RPMI8226 (cell line): ENCODE measurements around the gene KIF26B.
A peak's percentile ranks its signal among the peaks of the same experiment; 100 is the strongest.

Source experiments
- DNase-seq: peaks from one replicate; pipeline ENCODE4 v3.0.0-alpha.2; 2015

Gene KIF26B

DNA sequence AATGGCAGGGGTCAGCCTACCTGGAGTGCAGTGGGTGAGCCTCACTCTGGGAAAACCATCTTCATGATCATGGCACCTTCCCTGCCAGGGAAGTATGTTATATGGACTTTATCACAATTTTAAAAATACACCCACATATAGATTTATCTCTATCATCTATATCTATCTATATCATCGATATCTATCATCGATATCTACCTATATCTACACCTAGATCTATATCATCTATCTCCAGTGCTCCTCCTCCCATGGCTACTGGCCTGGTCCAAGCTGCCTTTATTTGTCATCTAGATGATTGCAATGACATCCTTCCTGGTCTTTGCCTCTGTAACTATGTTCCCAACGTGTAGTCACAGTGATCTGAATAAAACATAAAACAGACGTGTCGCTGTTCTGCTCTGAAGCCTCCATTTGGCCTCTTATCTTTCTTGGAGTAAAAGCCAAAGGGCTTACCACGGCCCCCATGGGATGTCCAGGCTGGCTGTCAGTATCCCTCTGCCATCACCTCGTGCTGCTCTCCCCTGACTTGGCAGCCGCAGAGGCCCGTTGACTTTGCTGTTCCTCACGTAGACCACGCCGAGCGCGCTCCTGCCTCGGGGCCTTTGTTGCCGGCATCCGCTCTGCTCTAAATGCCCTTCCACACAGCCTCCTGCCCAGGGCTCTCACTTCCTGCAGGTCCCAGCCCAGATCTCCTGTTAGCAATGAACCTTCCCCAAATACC, 20.6 kb upstream of the KIF26B start:
- DNase-seq, result no peak

GRCh38 chr1:245142171-245142798, 12.5 kb upstream of the KIF26B start:
- DNase-seq, result no peak

GRCh38 chr1:245142976-245143375, 11.8 kb upstream of the KIF26B start:
- DNase-seq, result no peak

- no peak for DNase-seq
These were observed 10.9 kb upstream of the KIF26B start for GRCh38 chr1:245143849-245144248.

- DNase-seq, result no peak
These were observed 6.7 kb upstream of the KIF26B start for GRCh38 chr1:245148069-245148468.

- no peak for DNase-seq
These were observed 5.9 kb upstream of the KIF26B start for GRCh38 chr1:245148861-245149260.

DNA sequence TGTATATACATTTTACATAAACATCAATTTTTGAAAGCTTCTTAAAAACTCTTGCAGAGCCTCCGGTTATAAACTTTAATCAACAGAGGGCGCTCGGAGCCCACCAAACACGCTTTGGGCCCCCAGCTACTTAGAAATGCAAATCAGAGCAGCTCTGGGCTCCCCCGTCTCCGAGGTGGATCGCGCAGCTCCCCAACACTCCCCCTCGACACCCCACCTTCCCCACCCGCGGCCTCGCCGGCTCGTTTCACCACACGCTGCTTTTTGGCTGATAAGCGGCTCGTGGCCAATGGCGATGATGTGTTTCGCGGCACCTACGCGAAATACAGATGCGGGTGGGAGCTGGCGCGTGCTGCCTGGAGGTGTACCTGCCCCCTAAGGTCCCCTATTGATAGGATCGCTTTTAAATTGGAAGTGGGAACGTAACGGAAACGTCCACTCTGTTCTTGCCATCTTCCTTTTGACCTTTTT, 1.7 kb upstream of the KIF26B start:
- DNase-seq, result peak; percentile 76

DNA sequence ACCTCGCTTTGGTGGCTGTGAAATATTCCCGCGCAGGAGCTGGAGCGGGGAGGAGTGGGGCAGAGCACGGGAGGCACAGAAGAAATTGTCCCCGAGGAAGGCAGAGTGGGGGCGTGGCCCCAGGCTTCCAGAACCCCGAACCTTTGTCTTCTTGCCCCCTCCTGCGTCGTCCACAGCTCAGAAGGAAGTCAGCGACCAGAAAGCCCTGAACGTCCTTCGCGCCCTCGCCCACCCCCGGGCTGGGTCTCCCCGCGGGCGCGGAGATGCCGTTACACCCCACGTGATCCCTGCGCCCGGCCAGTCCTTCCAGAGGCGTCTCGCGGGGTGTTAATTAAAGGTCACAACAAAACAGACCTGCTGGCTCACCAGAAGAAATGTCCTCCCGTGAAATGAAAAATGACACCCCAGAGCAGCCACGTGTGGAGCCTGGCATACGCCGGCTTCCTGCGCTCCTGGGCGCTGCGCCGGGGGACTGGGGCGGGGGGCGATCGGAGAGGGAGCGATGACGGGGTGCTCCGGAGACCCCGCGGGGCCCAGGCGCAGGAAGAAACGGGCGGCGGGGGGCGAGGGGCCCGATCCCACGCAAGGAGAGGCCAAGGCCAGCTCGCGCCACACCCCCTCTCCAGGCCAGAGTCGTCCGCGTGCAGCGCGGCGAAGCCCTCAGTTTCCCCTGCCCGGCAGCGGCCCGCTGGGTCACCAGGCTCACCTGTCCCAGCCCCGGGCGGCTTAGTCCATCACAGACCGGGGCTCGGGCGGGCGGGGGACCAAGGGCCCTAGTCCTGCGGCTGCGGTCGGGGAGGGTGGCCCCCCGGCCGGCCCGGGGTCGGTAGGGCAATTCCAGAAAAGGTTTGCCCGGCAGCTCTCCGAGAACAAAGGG, 995 bp upstream of the KIF26B start:
- DNase-seq, result peak; percentile 21

GRCh38 chr1:245155272-245156040, 671 bp downstream of the KIF26B start:
- no peak for DNase-seq

GRCh38 chr1:245156041-245156735, 1.4 kb downstream of the KIF26B start:
- peak; percentile 93 for DNase-seq

DNA sequence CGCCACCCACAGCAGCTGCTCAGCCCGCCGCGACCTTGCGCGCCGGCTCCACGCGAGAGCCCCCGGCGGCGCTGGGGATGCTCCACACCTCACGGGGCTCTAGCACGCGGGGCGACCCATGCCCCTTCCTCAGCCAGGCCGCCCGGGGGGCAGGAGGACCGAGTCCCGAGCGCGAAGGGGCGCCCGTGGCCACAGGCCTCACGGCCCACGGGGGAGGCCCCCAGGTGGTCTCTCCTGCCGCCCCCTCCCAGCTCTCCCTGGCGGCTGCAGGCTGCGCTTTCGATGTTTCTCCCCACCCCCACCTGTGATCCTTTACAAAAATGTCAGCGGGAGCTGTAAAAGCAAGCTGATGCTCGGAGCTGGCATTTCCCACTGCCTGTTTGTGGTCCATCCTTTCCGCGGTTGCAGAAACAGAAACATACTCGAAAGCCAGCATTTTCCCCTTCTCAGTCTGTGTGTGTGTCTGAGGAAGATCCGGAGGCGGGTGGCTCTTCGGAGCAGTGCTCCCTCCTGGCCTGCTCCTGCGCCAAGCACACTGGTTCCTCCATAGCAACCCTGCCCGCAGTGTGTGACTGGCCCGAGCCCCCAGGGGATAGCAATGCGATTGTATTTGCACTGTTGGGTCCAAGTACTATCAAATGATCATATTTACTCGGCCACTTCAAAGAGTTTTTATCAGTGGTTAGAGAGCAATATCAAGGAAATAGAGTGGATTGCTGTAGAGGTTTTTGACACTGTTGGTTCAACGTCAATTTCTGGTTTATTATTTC, 2.1 kb downstream of the KIF26B start:
- peak; percentile 25 for DNase-seq

DNA sequence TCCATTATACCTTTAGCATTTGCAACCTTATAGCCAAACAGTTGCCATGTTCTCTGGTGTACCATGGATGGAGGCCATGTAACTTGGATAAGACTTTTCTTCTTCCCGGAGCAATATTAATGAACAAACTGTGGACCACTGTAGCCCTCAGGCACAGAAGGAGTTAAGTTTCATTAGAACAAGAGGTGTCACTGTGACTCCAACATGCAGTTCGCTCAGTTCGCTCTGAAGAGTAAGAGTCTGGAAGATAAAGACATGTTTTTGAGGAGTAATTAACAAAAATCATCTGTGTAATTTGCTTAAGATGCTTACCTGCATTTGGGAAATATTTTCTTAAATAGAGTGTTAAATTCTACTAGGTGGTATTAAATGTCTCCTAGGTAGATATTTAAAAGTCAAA, 4.1 kb downstream of the KIF26B start:
- no peak for DNase-seq

DNA sequence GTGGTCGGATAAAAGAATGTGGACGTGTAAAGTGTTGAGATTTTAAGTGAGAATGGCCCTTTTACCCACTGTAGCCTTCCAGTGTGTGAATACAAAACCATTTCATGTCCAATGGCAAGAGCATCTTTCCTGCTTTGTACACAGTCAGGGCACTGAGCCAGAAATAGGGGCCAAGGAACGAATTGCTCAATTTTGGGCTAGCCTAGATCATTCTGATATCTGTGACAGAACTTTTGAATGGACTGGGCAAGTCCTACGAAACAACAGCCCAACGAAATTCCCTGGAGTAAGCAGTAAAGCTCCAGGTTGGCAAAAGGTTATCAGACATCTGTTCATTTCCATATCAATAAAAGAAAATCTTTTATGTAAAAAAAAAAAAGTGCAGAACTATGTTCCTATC, 5.5 kb downstream of the KIF26B start:
- DNase-seq, result no peak

DNA sequence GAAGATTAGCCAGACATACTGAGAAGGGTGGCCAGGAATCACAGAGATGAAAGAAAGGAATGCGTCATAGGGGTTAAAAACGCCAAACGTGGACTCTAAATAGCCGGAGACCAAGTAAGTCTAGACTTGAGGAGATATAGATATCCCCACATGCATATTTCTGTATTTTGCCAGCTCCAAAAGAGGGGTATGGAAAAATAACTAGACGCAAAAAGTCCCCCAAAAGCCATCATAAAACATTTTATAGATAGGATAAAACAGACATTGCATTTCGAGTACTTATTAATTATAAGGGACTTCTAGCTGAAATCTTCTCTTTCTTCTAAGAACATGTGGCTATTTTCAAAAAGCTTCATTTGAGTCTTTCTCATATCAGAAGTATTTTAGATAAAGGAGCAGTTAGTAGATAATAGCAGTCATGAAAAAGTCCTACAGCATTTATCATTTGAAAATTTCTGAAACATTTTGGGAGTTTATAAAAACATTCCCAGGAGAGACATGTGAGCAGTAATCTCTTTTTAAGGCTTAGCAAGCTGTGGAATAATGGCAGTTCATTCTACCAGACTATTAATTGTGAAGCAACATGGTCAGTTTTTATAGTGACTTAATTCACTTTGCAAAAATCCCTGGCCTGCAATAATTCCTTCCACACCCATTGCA, 6.1 kb downstream of the KIF26B start:
- DNase-seq, result no peak

GRCh38 chr1:245161866-245162265, 7.1 kb downstream of the KIF26B start:
- no peak for DNase-seq

DNA sequence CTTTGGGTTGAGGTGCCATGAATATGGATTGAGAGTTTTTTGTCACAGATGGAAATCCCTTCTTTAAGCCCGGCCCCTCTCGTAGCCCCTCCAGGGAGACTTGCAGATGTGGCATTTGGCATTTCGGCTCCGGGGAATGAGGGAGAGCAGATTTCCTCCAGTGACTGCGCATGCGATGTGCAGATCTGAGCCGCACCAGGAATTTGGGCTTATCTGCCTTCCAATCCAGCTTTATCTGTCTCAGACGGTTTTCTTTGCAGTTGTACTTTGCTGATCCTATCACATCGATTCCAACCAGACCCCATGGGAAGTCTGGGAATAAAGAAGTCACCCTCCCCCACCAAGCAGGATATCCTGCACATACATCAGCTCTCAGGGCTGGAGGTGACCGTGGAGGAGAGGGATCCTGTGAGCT, 11.7 kb downstream of the KIF26B start:
- no peak for DNase-seq

- DNase-seq, result peak; percentile 53
These were observed 13.3 kb downstream of the KIF26B start for GRCh38 chr1:245168086-245168485.

- no peak for DNase-seq
These were observed 14.1 kb downstream of the KIF26B start for GRCh38 chr1:245168906-245169305.

- no peak for DNase-seq
These were observed 14.6 kb downstream of the KIF26B start for GRCh38 chr1:245169376-245169775.

DNA sequence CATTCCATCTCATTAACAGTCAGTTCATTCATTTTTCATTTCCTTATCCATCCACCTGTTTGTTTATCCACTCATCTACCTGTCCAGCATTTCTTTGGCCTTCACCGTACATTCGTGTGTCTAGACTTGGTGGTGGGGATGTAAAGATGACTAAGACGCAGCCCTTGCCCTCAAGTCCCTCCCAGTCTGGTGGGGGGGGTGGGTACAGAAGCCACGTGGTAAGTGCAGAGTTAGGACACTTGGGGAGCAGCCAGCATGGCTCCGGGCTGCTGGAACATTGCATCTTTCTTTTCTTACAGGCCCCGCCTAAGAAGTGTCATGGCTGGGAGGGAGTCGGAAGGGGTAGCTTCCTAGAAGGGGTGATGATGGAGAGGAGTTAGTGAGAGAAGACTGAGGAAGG, 17.2 kb downstream of the KIF26B start:
- no peak for DNase-seq

DNA sequence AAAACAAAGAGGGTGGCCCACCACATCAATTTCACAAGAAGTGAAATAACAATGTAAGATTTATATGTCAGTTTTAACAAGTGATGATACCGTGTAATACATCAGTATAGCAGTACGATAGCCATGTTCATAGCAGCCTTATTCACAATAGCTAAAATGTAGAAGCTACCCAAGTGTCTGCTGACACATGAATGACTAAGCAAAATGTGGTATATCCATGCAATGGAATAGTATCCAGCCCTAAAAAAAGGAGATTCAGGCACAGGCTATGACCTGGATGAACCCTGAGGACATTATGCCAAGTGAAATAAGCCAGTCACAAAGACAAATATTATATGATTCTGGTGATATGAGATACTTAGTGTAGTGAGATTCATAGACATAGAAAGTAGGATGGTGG, 18.0 kb downstream of the KIF26B start:
- DNase-seq, result no peak
